ENCODE measurements around the gene EPHA10. TPM values are rescaled to one million over a fixed set of nuclear protein-coding genes. Genes with fewer than 3 reads are reported as not detected.
"Not testable (repeated sequence)": the region's sequence is repeated elsewhere in the genome, so short reads cannot be mapped to it uniquely, and the experiment has no call there.

Gene EPHA10
- total RNA-seq, 2 donors from 2014 or later: 0.73 to 11.8 TPM

DNA sequence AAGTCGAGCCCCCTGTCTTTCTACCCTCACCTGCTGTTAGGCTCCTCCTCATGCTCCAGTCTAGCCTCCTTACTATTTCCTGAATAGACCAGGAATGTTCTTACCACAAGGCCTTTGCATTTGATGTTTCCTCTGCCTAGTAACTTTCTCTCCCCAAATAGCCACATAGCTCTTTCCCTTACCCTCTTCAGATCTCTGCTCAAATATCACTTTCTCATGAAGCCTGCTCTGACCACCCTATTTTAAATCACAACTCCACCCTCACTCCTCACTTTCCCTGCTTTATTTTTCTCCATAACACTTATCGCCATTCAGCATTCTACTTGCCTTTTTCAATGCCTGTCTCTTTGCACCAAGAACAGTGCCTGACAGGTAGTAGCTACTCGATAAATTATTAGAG is 79.2 kb downstream of the EPHA10 start:
- no peaks in the 10 kb centered on the region for H3K27me3 ChIP-seq (replicated peaks; ENCODE audit: insufficient read depth)
- no peak overlapping the region for H3K4me3 ChIP-seq
- WGBS: 91% methylated on average over 3 of the region's 3 CpGs
- no peaks in the 10 kb centered on the region for H3K9me3 ChIP-seq
- peaks cover 8% of the 10 kb centered on the region for H3K4me1 ChIP-seq (replicated peaks)
- no peak overlapping the region for H3K27ac ChIP-seq
- TF ChIP-seq POLR2A (IDR thresholded peaks at IDR 0.05) (no peak), POLR2AphosphoS5 (IDR thresholded peaks at IDR 0.05) (no peak)
- TF ChIP-seq, protein P1, sequence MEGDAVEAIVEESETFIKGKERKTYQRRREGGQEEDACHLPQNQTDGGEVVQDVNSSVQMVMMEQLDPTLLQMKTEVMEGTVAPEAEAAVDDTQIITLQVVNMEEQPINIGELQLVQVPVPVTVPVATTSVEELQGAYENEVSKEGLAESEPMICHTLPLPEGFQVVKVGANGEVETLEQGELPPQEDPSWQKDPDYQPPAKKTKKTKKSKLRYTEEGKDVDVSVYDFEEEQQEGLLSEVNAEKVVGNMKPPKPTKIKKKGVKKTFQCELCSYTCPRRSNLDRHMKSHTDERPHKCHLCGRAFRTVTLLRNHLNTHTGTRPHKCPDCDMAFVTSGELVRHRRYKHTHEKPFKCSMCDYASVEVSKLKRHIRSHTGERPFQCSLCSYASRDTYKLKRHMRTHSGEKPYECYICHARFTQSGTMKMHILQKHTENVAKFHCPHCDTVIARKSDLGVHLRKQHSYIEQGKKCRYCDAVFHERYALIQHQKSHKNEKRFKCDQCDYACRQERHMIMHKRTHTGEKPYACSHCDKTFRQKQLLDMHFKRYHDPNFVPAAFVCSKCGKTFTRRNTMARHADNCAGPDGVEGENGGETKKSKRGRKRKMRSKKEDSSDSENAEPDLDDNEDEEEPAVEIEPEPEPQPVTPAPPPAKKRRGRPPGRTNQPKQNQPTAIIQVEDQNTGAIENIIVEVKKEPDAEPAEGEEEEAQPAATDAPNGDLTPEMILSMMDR (IDR thresholded peaks at IDR 0.05): no peak
- intact Hi-C loops (cut with DNase I): no loop called here
- H3K36me3 ChIP-seq: no peaks in the 10 kb centered on the region
- no peak for DNase-seq (ENCODE audit: low spot score)

DNA sequence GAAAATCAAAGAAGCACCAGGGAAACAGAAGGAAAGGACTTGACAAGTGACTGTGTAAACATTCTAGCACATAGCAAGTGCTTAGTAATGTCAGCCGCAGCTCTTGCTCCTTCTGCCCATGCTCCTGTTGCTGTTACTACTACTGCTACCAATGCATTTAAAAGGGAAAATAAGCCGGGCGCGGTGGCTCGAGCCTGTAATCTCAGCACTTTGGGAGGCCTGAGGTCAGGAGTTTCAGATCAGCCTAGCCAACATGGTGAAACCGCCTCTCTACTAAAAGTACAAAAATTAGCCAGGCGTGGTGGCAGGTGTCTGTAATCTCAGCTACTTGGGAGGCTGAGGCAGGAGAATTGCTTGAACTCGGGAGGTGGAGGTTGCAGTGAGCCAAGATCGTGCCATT is 80.7 kb downstream of the EPHA10 start:
- not testable (repeated sequence) for H3K27me3 ChIP-seq (replicated peaks; ENCODE audit: insufficient read depth); H3K9me3 ChIP-seq; H3K36me3 ChIP-seq; H3K4me3 ChIP-seq; H3K4me1 ChIP-seq (replicated peaks); DNase-seq (ENCODE audit: low spot score); H3K27ac ChIP-seq
- WGBS: 90% methylated on average over 9 of the region's 9 CpGs
- intact Hi-C loops (cut with DNase I): loop anchor here (5.0 kb wide), 1 partner anchor 227 kb away; no protein-coding TSS in a partner anchor

DNA sequence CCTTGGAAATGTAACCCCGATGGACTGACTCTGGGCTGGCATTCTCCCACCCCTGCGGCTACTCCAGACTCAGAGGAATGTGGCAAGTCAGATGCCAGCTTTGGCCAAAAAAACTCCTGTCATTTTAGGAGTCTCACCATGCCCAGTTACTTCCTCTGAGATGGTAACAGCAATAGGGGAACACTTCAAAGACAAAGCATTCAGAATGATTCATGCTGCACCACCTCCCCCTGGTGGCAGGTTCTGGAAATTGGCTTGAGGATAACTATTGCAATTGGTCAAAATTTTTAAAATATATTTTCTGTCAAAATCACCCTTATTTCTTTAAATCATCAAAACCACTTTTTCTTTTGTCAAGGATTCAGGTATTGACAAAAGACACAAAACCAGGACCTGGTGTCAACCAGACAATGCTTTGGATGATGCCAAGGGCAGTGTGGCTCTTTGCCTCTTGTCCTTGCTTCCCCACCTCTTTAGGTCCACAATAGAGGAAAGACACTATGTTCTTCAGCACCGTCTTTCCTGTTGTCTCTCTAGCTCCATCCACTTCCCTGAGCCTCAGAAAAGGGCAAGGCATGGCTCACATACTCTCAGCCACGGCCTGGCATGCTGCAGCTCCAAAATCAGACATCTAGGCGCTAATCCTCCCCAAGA is 82.5 kb downstream of the EPHA10 start:
- DNase-seq (ENCODE audit: low spot score): peak; percentile 56
- H3K36me3 ChIP-seq: no peaks in the 10 kb centered on the region

DNA sequence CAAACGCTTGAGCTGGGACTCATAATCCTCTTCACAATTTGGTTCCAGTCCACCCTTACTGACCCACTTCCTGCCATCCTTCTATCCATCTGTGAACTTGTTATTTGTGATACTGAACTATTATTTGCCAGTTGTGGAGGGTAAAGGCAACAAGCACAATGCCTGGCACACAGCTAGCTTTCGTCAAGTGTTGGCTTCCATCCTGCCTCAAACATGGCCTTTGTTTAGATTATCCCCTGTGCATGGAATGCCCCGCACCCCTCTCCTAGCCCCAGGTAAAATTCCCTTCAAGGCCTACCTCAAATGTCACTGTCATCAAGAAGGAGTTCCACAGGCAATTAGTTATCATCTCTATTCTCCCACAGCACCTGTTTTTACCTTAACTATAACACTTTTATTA is 84.0 kb downstream of the EPHA10 start:
- Histone ChIP-seq H3K27ac (no peak overlapping the region), H3K36me3 (no peaks in the 10 kb centered on the region), H3K9me3 (no peaks in the 10 kb centered on the region), H3K27me3 (replicated peaks; ENCODE audit: insufficient read depth) (no peaks in the 10 kb centered on the region), H3K4me1 (replicated peaks) (peaks cover 5% of the 10 kb centered on the region), H3K4me3 (no peak overlapping the region)
- intact Hi-C loops (cut with DNase I): loop anchor here (5.0 kb wide), 1 partner anchor 224 kb away; no protein-coding TSS in a partner anchor
- 91% methylated on average over 3 of the region's 3 CpGs for WGBS
- TF ChIP-seq POLR2AphosphoS5 (IDR thresholded peaks at IDR 0.05): no peak
- TF ChIP-seq POLR2A (IDR thresholded peaks at IDR 0.05): no peak
- TF ChIP-seq, protein P1 (IDR thresholded peaks at IDR 0.05): no peak
- DNase-seq (ENCODE audit: low spot score): no peak

More for the DNA sequence above, 82.5 kb downstream of the EPHA10 start:
- no peak overlapping the region for H3K4me3 ChIP-seq
- no peaks in the 10 kb centered on the region for H3K27me3 ChIP-seq (replicated peaks; ENCODE audit: insufficient read depth)
- 66% methylated on average over 5 of the region's 5 CpGs for WGBS
- TF ChIP-seq POLR2A (IDR thresholded peaks at IDR 0.05): no peak
- TF ChIP-seq, protein P1 (IDR thresholded peaks at IDR 0.05): peak; percentile 81 to 89 (median 84)
- TF ChIP-seq POLR2AphosphoS5 (IDR thresholded peaks at IDR 0.05): peak; percentile 61
- H3K9me3 ChIP-seq: no peaks in the 10 kb centered on the region
- no peaks in the 10 kb centered on the region for H3K4me1 ChIP-seq (replicated peaks)
- intact Hi-C loops (cut with DNase I): loop anchor here (2.0 to 5.0 kb wide), 3 partner anchors 80 to 225 kb away; no protein-coding TSS in a partner anchor
- H3K27ac ChIP-seq: no peak overlapping the region

DNA sequence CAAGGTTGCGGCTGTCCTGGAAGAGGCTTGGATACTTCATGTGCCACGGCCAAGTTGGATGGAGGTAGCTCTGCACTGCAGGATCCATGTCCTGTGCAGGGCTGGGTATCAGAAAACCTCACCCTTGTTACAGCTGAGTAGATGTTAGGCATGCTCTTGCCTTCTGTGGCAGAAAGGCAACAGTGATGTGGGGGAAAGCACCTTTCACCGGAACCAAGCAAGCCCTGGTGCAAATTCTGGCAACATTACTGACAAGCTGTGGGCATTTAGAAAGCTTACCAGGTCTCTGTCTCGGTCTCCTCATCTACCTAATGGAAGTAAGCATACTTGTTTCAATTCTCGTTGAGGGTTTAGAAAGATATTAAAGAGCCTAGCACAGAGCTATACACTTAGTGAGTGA is 87.1 kb downstream of the EPHA10 start:
- TF ChIP-seq POLR2A (IDR thresholded peaks at IDR 0.05) (no peak), POLR2AphosphoS5 (IDR thresholded peaks at IDR 0.05) (no peak)
- TF ChIP-seq, protein P1 (IDR thresholded peaks at IDR 0.05): no peak
- H3K4me3 ChIP-seq: no peak overlapping the region
- no peaks in the 10 kb centered on the region for H3K9me3 ChIP-seq
- WGBS: 92% methylated on average over 5 of the region's 5 CpGs
- H3K27ac ChIP-seq: no peak overlapping the region
- intact Hi-C loops (cut with DNase I): loop anchor here (2.0 kb wide), 1 partner anchor 73 kb away; no protein-coding TSS in a partner anchor
- DNase-seq (ENCODE audit: low spot score): no peak
- no peaks in the 10 kb centered on the region for H3K36me3 ChIP-seq
- peaks cover 5% of the 10 kb centered on the region for H3K4me1 ChIP-seq (replicated peaks)
- peaks cover 1% of the 10 kb centered on the region for H3K27me3 ChIP-seq (replicated peaks; ENCODE audit: insufficient read depth)

Data from prostate gland (tissue), 2 donors.